ENCODE results near the gene PIP5K1C.
"Not testable (repeated sequence)": the region's sequence is repeated elsewhere in the genome, so short reads cannot be mapped to it uniquely, and the experiment has no call there.

The PIP5K1C gene

GRCh38 chr19:3590991-3591659 lies 109.1 kb downstream of the PIP5K1C start:
- DNase-seq (ENCODE audit: low read depth) = no peak
- no peak for TF ChIP-seq CTCF (IDR thresholded peaks at IDR 0.05; ENCODE audit: control insufficient read depth, extremely low read depth, insufficient read depth)
- no peak overlapping the region for H3K4me3 ChIP-seq (ENCODE audit: low read depth, low read length)

- TF ChIP-seq CTCF (IDR thresholded peaks at IDR 0.05; ENCODE audit: control insufficient read depth, extremely low read depth, insufficient read depth) = no peak
- no peak overlapping the region for H3K4me3 ChIP-seq (ENCODE audit: low read depth, low read length)
- no peak for DNase-seq (ENCODE audit: low read depth)
These were observed 110.3 kb downstream of the PIP5K1C start for GRCh38 chr19:3589949-3590348.

- TF ChIP-seq CTCF (IDR thresholded peaks at IDR 0.05; ENCODE audit: control insufficient read depth, extremely low read depth, insufficient read depth) = no peak
- DNase-seq (ENCODE audit: low read depth) = no peak
- H3K4me3 ChIP-seq (ENCODE audit: low read depth, low read length) = no peak overlapping the region
These were observed 110.8 kb downstream of the PIP5K1C start for GRCh38 chr19:3589439-3589838.

GRCh38 chr19:3586707-3587346 lies 113.4 kb downstream of the PIP5K1C start:
- TF ChIP-seq CTCF (IDR thresholded peaks at IDR 0.05; ENCODE audit: control insufficient read depth, extremely low read depth, insufficient read depth) = no peak
- no peak for DNase-seq (ENCODE audit: low read depth)
- H3K4me3 ChIP-seq (ENCODE audit: low read depth, low read length) = no peak overlapping the region

GRCh38 chr19:3586127-3586626 lies 114.1 kb downstream of the PIP5K1C start:
- 0 out of 2 replicates have a peak, but pooled peaks have one; percentile 16 for TF ChIP-seq CTCF (IDR thresholded peaks at IDR 0.05; ENCODE audit: control insufficient read depth, extremely low read depth, insufficient read depth)
- DNase-seq (ENCODE audit: low read depth) = no peak
- H3K4me3 ChIP-seq (ENCODE audit: low read depth, low read length) = no peak overlapping the region

GRCh38 chr19:3585301-3586126 lies 114.8 kb downstream of the PIP5K1C start, which contains the start of gene GIPC3:
Gene GIPC3, plus strand, starts transcription at chr19:3585478. Its CDS starts 120 bp downstream, at chr19:3585598.
- no peak within 1 kb of the TSS for H3K4me3 ChIP-seq (ENCODE audit: low read depth, low read length)
- DNase-seq (ENCODE audit: low read depth) = no peak
- no peak for TF ChIP-seq CTCF (IDR thresholded peaks at IDR 0.05; ENCODE audit: control insufficient read depth, extremely low read depth, insufficient read depth)

- not testable (repeated sequence) for H3K4me3 ChIP-seq (ENCODE audit: low read depth, low read length); DNase-seq (ENCODE audit: low read depth)
These were observed 116.0 kb downstream of the PIP5K1C start for GRCh38 chr19:3584036-3584802.

- not testable (repeated sequence) for DNase-seq (ENCODE audit: low read depth); H3K4me3 ChIP-seq (ENCODE audit: low read depth, low read length)
These were observed 118.5 kb downstream of the PIP5K1C start for GRCh38 chr19:3581792-3582191.

Measured in LNCaP clone FGC (cell line).